B cell (primary cell): Measurements from ENCODE around the gene TCP10L. TPM values are rescaled to one million over a fixed set of nuclear protein-coding genes. Genes with fewer than 3 reads are reported as not detected.

ENCODE experiments used
- polyA plus RNA-seq: library from polyadenylated mRNA; depleted of rRNA; stranded (reverse); fragments of >200 nt; gene quantifications from 2 replicates; pipeline ENCODE4 v1.2.3, GENCODE V29; 2012
- small RNA-seq: library from RNA; depleted of rRNA; stranded (forward); fragments of <200 nt; gene quantifications from one replicate; pipeline ENCODE3, GENCODE V24; 2012; ENCODE audit warnings: low replicate concordance, low read depth; ENCODE audit not compliant: insufficient read length
- total RNA-seq, 2 donors: library from RNA; stranded (reverse); fragments of 120-200 nt in 1 of 2; gene quantifications; 1 replicate in 1 of 2; 2 replicates in 1 of 2; pipeline versions ENCODE4 v1.2.3 to v1.2.4, GENCODE V29; 2013 to 2022

TCP10L gene
- total and polyA plus RNA-seq, 2 donors (not counting 1 experiment from before 2014, with no cell fraction given) = 0.39 TPM

Small RNA genes within 50 kb of the gene (small RNA-seq; reads per million reads assigned to genes)
- gene RF00438 (not detected), gene RNA5SP490 (not detected)

Other genes starting within 250 kb of the TCP10L start
- 14.9 and 15.2 TPM in 2 replicates for gene URB1, start 192.5 kb downstream of the TCP10L start, total RNA-seq
- gene URB1, start 192.5 kb downstream of the TCP10L start, polyA plus RNA-seq = 4.7 and 5.9 TPM in 2 replicates
- gene EVA1C, start 172.8 kb downstream of the TCP10L start, total RNA-seq = 1.3 and 1.6 TPM in 2 replicates
- 0.68 and 0.84 TPM in 2 replicates for gene EVA1C, start 172.8 kb downstream of the TCP10L start, polyA plus RNA-seq
- gene CFAP298, start 26.9 kb upstream of the TCP10L start, total RNA-seq = 29.2 and 29.4 TPM in 2 replicates
- gene CFAP298, start 26.9 kb upstream of the TCP10L start, polyA plus RNA-seq = 22.0 and 42.1 TPM in 2 replicates
- gene SYNJ1, start 142.5 kb upstream of the TCP10L start, total RNA-seq = 9.2 and 9.4 TPM in 2 replicates
- gene SYNJ1, start 142.5 kb upstream of the TCP10L start, polyA plus RNA-seq = 2.2 and 2.4 TPM in 2 replicates
- gene PAXBP1, start 186.2 kb upstream of the TCP10L start, total RNA-seq = 59.5 and 64.7 TPM in 2 replicates
- gene PAXBP1, start 186.2 kb upstream of the TCP10L start, polyA plus RNA-seq = 16.2 and 26.5 TPM in 2 replicates